Measurements from ENCODE around the gene CRYBB1.

Gene CRYBB1

GRCh38 chr22:26587991-26588613, 29.7 kb downstream of the CRYBB1 start:
- H3K27ac ChIP-seq (ENCODE audit: insufficient read depth in 1 of 2, low read depth in 1 of 2, low read length in 2 of 2, poor library complexity in 1 of 2, severe bottlenecking in 2 of 2), result peak overlapping the region in 1 of 2 experiments; percentile 80
- POLR2A ChIA-PET, result no interaction called here
- peak; percentile 82 to 95 (median 95) for DNase-seq
- no peaks in the 10 kb centered on the region for H3K27me3 ChIP-seq (replicated peaks in 2 of 5; ENCODE audit: control insufficient read depth in 4 of 5, insufficient read depth in 5 of 5, low read length in 4 of 5)
- no peaks in the 10 kb centered on the region for H3K9me3 ChIP-seq (ENCODE audit: control extremely low read depth in 1 of 5, control insufficient read depth in 4 of 5, insufficient read depth in 2 of 5, low read depth in 1 of 5, low read length in 4 of 5)
- CTCF ChIA-PET, result interaction anchor here (1.2 to 1.4 kb wide), 2 partner anchors 11 to 56 kb away, joined by 3 read pairs; no protein-coding TSS in a partner anchor
- peak overlapping the region in 4 of 7 experiments; percentile 71 to 85 (median 84) for H3K4me3 ChIP-seq (ENCODE audit: control insufficient read depth in 1 of 7, extremely low read depth in 1 of 7, insufficient read depth in 4 of 7, low read depth in 2 of 7, low read length in 6 of 7)
- WGBS (ENCODE audit: insufficient coverage), result no CpG with 5 or more reads among the region's 4 CpGs
- H3K36me3 ChIP-seq (ENCODE audit: control insufficient read depth in 4 of 4, insufficient read depth in 4 of 4, low read length in 3 of 4), result peaks cover 0 to 6% (median 0%) of the 10 kb centered on the region in 4 experiments
- H3K4me1 ChIP-seq (ENCODE audit: control extremely low read depth in 1 of 4, control insufficient read depth in 4 of 4, insufficient read depth in 4 of 4, low read length in 3 of 4), result peaks cover 24 to 76% (median 64%) of the 10 kb centered on the region in 4 experiments

DNA sequence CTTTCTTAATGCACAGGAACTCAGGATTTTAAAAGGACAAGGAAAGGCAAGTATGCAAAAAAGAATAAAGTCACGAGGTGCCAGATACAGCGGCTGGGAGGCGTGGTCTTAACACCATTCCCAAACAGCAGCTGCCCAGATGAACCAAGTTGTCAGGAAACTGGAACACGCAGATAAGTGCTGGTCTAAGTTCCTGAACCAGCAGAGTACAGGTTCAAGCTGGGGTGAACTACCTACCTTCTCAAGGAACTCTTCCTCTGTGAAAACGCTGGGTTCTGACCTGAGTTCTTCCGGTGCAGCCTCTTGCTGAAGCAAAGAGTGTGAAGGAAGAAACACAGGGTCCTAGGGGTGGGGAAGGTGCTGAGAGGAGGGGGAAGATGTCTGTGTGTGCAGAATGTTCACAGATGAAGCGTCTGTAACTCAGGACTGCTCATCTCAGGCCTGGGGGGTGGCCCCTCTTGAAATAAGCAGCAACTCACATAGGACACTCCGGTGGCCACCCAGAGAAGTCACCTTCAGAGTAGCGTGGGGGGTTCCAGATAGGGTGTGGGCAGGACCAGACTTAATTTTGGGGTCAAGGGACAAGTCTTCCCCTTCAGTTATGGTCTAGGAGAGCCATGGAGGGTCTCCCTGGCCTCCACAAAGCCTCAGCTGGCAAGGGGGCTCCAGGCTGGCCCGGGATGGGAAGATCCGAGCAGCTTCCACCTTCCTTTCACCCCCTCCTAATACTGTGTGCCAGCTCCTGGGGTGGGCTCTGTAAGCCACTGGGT, 31.1 kb downstream of the CRYBB1 start:
- Histone ChIP-seq H3K27ac (ENCODE audit: insufficient read depth in 1 of 2, low read depth in 1 of 2, low read length in 2 of 2, poor library complexity in 1 of 2, severe bottlenecking in 2 of 2) (peak overlapping the region in 1 of 2 experiments; percentile 29), H3K4me1 (ENCODE audit: control extremely low read depth in 1 of 4, control insufficient read depth in 4 of 4, insufficient read depth in 4 of 4, low read length in 3 of 4) (peaks cover 11 to 62% (median 50%) of the 10 kb centered on the region in 4 experiments), H3K36me3 (ENCODE audit: control insufficient read depth in 4 of 4, insufficient read depth in 4 of 4, low read length in 3 of 4) (peaks cover 2 to 13% (median 3%) of the 10 kb centered on the region in 4 experiments), H3K9me3 (ENCODE audit: control extremely low read depth in 1 of 5, control insufficient read depth in 4 of 5, insufficient read depth in 2 of 5, low read depth in 1 of 5, low read length in 4 of 5) (no peaks in the 10 kb centered on the region), H3K4me3 (ENCODE audit: control insufficient read depth in 1 of 7, extremely low read depth in 1 of 7, insufficient read depth in 4 of 7, low read depth in 2 of 7, low read length in 6 of 7) (peak overlapping the region in 5 of 7 experiments; percentile 11 to 53 (median 34)), H3K27me3 (replicated peaks in 2 of 5; ENCODE audit: control insufficient read depth in 4 of 5, insufficient read depth in 5 of 5, low read length in 4 of 5) (no peaks in the 10 kb centered on the region)
- 22% methylated on average over 7 of the region's 11 CpGs for WGBS (ENCODE audit: insufficient coverage)
- DNase-seq, result peak in 2 of 3 donors; percentile 51 to 66
- POLR2A ChIA-PET, result no interaction called here
- CTCF ChIA-PET, result no interaction called here

GRCh38 chr22:26585104-26585790, 32.6 kb downstream of the CRYBB1 start:
- Histone ChIP-seq H3K9me3 (ENCODE audit: control extremely low read depth in 1 of 5, control insufficient read depth in 4 of 5, insufficient read depth in 2 of 5, low read depth in 1 of 5, low read length in 4 of 5) (no peaks in the 10 kb centered on the region), H3K36me3 (ENCODE audit: control insufficient read depth in 4 of 4, insufficient read depth in 4 of 4, low read length in 3 of 4) (peaks cover 3 to 20% (median 5%) of the 10 kb centered on the region in 4 experiments), H3K4me1 (ENCODE audit: control extremely low read depth in 1 of 4, control insufficient read depth in 4 of 4, insufficient read depth in 4 of 4, low read length in 3 of 4) (peaks cover 11 to 57% (median 47%) of the 10 kb centered on the region in 4 experiments), H3K27me3 (replicated peaks in 2 of 5; ENCODE audit: control insufficient read depth in 4 of 5, insufficient read depth in 5 of 5, low read length in 4 of 5) (no peaks in the 10 kb centered on the region), H3K27ac (ENCODE audit: insufficient read depth in 1 of 2, low read depth in 1 of 2, low read length in 2 of 2, poor library complexity in 1 of 2, severe bottlenecking in 2 of 2) (no peak overlapping the region), H3K4me3 (ENCODE audit: control insufficient read depth in 1 of 7, extremely low read depth in 1 of 7, insufficient read depth in 4 of 7, low read depth in 2 of 7, low read length in 6 of 7) (peak overlapping the region in 2 of 7 experiments; percentile 6 to 7)
- ChIA-PET CTCF (interaction anchor here (0.8 to 1.4 kb wide), 4 partner anchors 9 to 44 kb away, joined by 3 read pairs; no protein-coding TSS in a partner anchor), POLR2A (no interaction called here)
- 29% methylated on average over 7 of the region's 11 CpGs for whole genome bisulfite sequencing (ENCODE audit: insufficient coverage)
- DNase-seq, result peak in 2 of 3 donors; percentile 67 to 74

DNA sequence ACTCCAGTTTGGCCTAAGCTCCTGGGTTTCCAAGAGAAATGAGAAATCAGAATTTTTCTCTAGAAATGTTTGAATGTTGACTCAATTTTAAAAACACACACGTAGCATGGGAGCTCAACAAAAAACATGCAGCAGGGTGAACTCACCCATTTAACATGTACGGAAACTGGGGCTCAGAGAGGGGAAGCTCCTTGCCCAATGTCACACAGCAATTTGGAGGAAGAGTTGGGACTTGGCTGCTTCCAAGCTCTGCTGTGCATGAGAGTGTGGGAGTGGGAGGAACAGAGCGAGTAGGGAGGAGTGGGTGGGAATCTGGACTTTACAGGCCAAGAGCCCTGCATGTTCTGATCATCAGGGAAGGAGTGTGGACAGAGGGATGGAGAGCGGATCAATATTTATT, 33.8 kb downstream of the CRYBB1 start:
- peaks cover 3 to 20% (median 5%) of the 10 kb centered on the region in 4 experiments for H3K36me3 ChIP-seq (ENCODE audit: control insufficient read depth in 4 of 4, insufficient read depth in 4 of 4, low read length in 3 of 4)
- H3K4me3 ChIP-seq (ENCODE audit: control insufficient read depth in 1 of 7, extremely low read depth in 1 of 7, insufficient read depth in 4 of 7, low read depth in 2 of 7, low read length in 6 of 7), result no peak overlapping the region
- CTCF ChIA-PET, result interaction anchor here (0.6 to 1.2 kb wide), 4 partner anchors 13 to 220 kb away, joined by 3 read pairs; partner anchors contain the start of genes HPS4 and SRRD
- H3K27me3 ChIP-seq (replicated peaks in 2 of 5; ENCODE audit: control insufficient read depth in 4 of 5, insufficient read depth in 5 of 5, low read length in 4 of 5), result no peaks in the 10 kb centered on the region
- no peaks in the 10 kb centered on the region for H3K9me3 ChIP-seq (ENCODE audit: control extremely low read depth in 1 of 5, control insufficient read depth in 4 of 5, insufficient read depth in 2 of 5, low read depth in 1 of 5, low read length in 4 of 5)
- peaks cover 17 to 66% (median 56%) of the 10 kb centered on the region in 4 experiments for H3K4me1 ChIP-seq (ENCODE audit: control extremely low read depth in 1 of 4, control insufficient read depth in 4 of 4, insufficient read depth in 4 of 4, low read length in 3 of 4)
- POLR2A ChIA-PET, result no interaction called here
- 89% methylated on average over 1 of the region's 4 CpGs for WGBS (ENCODE audit: insufficient coverage)
- no peak overlapping the region for H3K27ac ChIP-seq (ENCODE audit: insufficient read depth in 1 of 2, low read depth in 1 of 2, low read length in 2 of 2, poor library complexity in 1 of 2, severe bottlenecking in 2 of 2)
- DNase-seq, result no peak

DNA sequence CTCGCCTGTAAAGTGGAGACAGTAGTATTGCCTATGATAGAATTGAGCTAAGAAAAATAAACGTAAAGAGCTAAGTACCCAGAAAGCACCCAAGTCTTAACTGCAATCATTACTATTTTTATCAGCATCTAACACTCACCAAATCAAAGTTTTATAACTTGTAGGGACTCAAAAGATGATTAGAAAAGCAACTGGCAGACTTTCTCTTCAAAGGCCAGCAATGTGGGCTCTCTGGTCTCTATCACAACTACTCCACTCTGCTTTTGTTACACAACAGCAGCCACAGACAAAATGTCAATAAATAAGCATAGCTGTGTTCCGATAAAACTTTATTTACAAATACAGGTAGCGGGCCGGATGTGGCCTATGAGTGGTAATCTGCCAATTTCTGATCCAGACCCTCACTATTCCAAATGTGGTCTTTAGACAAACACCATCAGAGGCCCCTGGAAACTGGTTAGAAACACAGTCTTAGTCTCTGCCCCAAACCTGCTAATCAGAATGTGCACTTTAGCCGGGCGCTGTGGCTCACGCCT, 36.1 kb downstream of the CRYBB1 start:
- Histone ChIP-seq H3K9me3 (ENCODE audit: control extremely low read depth in 1 of 5, control insufficient read depth in 4 of 5, insufficient read depth in 2 of 5, low read depth in 1 of 5, low read length in 4 of 5) (no peaks in the 10 kb centered on the region), H3K36me3 (ENCODE audit: control insufficient read depth in 4 of 4, insufficient read depth in 4 of 4, low read length in 3 of 4) (peaks cover 3 to 26% (median 5%) of the 10 kb centered on the region in 4 experiments), H3K27me3 (replicated peaks in 2 of 5; ENCODE audit: control insufficient read depth in 4 of 5, insufficient read depth in 5 of 5, low read length in 4 of 5) (no peaks in the 10 kb centered on the region), H3K4me3 (ENCODE audit: control insufficient read depth in 1 of 7, extremely low read depth in 1 of 7, insufficient read depth in 4 of 7, low read depth in 2 of 7, low read length in 6 of 7) (no peak overlapping the region), H3K4me1 (ENCODE audit: control extremely low read depth in 1 of 4, control insufficient read depth in 4 of 4, insufficient read depth in 4 of 4, low read length in 3 of 4) (peaks cover 10 to 60% (median 52%) of the 10 kb centered on the region in 4 experiments), H3K27ac (ENCODE audit: insufficient read depth in 1 of 2, low read depth in 1 of 2, low read length in 2 of 2, poor library complexity in 1 of 2, severe bottlenecking in 2 of 2) (no peak overlapping the region)
- no peak for DNase-seq
- CTCF ChIA-PET, result interaction anchor here (0.6 to 1.1 kb wide), 2 partner anchors 9 to 65 kb away, joined by 3 to 8 read pairs; no protein-coding TSS in a partner anchor
- WGBS (ENCODE audit: insufficient coverage), result 98% methylated on average over 6 of the region's 8 CpGs
- POLR2A ChIA-PET, result no interaction called here

DNA sequence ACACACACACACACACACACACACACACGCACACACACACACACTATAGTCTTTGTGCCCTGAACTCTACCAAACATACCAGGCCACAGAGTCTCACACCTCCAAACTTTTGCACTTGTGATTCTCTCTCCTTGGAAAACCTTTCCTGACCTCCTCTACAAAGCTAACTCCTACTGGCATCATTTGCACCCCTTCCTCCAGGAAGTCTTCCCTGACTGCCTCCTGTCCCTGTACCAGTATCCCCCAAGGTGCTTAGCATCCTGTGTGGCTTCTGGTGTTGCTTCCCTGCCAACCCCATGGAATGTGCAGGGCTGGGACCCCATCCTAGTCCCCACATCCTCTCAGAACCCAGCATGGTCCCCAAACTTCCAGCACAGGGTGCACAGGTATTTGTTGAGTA, 36.8 kb downstream of the CRYBB1 start:
- Histone ChIP-seq H3K4me3 (ENCODE audit: control insufficient read depth in 1 of 7, extremely low read depth in 1 of 7, insufficient read depth in 4 of 7, low read depth in 2 of 7, low read length in 6 of 7) (no peak overlapping the region), H3K9me3 (ENCODE audit: control extremely low read depth in 1 of 5, control insufficient read depth in 4 of 5, insufficient read depth in 2 of 5, low read depth in 1 of 5, low read length in 4 of 5) (no peaks in the 10 kb centered on the region), H3K36me3 (ENCODE audit: control insufficient read depth in 4 of 4, insufficient read depth in 4 of 4, low read length in 3 of 4) (peaks cover 3 to 26% (median 5%) of the 10 kb centered on the region in 4 experiments), H3K27me3 (replicated peaks in 2 of 5; ENCODE audit: control insufficient read depth in 4 of 5, insufficient read depth in 5 of 5, low read length in 4 of 5) (no peaks in the 10 kb centered on the region), H3K27ac (ENCODE audit: insufficient read depth in 1 of 2, low read depth in 1 of 2, low read length in 2 of 2, poor library complexity in 1 of 2, severe bottlenecking in 2 of 2) (no peak overlapping the region), H3K4me1 (ENCODE audit: control extremely low read depth in 1 of 4, control insufficient read depth in 4 of 4, insufficient read depth in 4 of 4, low read length in 3 of 4) (peaks cover 16 to 59% (median 51%) of the 10 kb centered on the region in 4 experiments)
- WGBS (ENCODE audit: insufficient coverage), result 20% methylated on average over 1 of the region's 1 CpG
- POLR2A ChIA-PET, result no interaction called here
- no peak for DNase-seq
- CTCF ChIA-PET, result interaction anchor here (0.6 to 1.1 kb wide), 2 partner anchors 8 to 66 kb away, joined by 3 to 8 read pairs; no protein-coding TSS in a partner anchor
